ENCODE results near the gene FUNDC1. TPM values are rescaled to one million over a fixed set of nuclear protein-coding genes. Genes with fewer than 3 reads are reported as not detected.
"Not testable (repeated sequence)": the region's sequence is repeated elsewhere in the genome, so short reads cannot be mapped to it uniquely, and the experiment has no call there.

The FUNDC1 gene
- total RNA-seq, 1 donor from 2014 or later: 14.1 TPM

GRCh38 chrX:44569122-44569521 is 26.5 kb upstream of the FUNDC1 start:
- H3K36me3 Mint-ChIP-seq: peaks cover 3% of the 10 kb centered on the region
- H3K27me3 Mint-ChIP-seq (ENCODE audit: low read depth): no peaks in the 10 kb centered on the region
- peaks cover 40% of the 10 kb centered on the region for H3K9me3 Mint-ChIP-seq
- TF ChIP-seq, protein P1, sequence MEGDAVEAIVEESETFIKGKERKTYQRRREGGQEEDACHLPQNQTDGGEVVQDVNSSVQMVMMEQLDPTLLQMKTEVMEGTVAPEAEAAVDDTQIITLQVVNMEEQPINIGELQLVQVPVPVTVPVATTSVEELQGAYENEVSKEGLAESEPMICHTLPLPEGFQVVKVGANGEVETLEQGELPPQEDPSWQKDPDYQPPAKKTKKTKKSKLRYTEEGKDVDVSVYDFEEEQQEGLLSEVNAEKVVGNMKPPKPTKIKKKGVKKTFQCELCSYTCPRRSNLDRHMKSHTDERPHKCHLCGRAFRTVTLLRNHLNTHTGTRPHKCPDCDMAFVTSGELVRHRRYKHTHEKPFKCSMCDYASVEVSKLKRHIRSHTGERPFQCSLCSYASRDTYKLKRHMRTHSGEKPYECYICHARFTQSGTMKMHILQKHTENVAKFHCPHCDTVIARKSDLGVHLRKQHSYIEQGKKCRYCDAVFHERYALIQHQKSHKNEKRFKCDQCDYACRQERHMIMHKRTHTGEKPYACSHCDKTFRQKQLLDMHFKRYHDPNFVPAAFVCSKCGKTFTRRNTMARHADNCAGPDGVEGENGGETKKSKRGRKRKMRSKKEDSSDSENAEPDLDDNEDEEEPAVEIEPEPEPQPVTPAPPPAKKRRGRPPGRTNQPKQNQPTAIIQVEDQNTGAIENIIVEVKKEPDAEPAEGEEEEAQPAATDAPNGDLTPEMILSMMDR (IDR thresholded peaks at IDR 0.05; ENCODE audit: unreplicated experiment): no peak
- no peaks in the 10 kb centered on the region for H3K4me1 Mint-ChIP-seq
- no peak for DNase-seq (ENCODE audit: low spot score in 2 of 2, unreplicated experiment in 2 of 2)
- H3K4me3 Mint-ChIP-seq: no peak overlapping the region
- H3K27ac Mint-ChIP-seq: no peak overlapping the region

DNA sequence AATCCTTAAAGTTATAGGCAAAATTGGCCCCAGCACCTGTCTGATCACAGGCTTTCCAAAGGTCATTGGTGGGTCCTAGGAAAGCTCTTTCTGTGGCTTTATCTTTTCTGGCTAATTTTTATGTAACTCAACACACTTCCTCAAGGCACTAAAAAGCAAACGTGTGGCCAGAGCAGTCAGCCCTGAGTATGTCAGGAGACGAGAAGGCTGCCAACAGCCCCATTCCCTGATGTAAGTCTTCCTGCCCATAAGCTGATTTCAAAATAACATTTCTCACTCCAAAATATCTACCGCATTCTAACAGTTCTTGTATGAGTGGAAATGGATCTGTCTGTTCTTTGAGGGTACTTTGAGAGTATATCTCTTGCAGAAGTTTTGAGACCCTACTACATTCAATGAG is 25.5 kb upstream of the FUNDC1 start:
- DNase-seq (ENCODE audit: low spot score in 2 of 2, unreplicated experiment in 2 of 2): no peak
- Mint-ChIP-seq H3K9me3 (peaks cover 37% of the 10 kb centered on the region), H3K4me3 (no peak overlapping the region), H3K27me3 (ENCODE audit: low read depth) (no peaks in the 10 kb centered on the region), H3K4me1 (no peaks in the 10 kb centered on the region), H3K27ac (no peak overlapping the region), H3K36me3 (peaks cover 3% of the 10 kb centered on the region)
- TF ChIP-seq, protein P1 (IDR thresholded peaks at IDR 0.05; ENCODE audit: unreplicated experiment): no peak

DNA sequence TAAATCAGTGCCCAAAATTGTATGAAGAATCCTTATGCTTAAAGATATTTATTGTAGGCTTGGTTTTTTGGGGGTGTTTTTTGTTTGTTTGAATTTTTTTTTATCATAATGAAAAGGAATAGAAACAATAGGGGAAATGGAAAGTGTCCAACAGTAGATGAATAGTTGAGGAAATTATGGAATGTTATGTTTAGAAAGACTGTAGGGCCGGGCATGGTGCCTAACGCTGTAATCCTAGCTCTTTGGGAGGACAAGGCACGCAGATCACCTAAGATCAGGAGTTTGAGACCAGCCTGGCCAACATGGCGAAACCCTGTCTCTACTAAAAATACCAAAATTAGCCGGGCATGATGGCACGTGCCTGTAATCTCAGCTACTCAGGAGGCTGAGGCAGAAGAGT is 19.2 kb upstream of the FUNDC1 start:
- not testable (repeated sequence) for H3K27ac Mint-ChIP-seq; H3K27me3 Mint-ChIP-seq (ENCODE audit: low read depth); H3K4me3 Mint-ChIP-seq; H3K36me3 Mint-ChIP-seq; H3K4me1 Mint-ChIP-seq; DNase-seq (ENCODE audit: low spot score in 2 of 2, unreplicated experiment in 2 of 2)
- peaks cover 12% of the 10 kb centered on the region for H3K9me3 Mint-ChIP-seq

- TF ChIP-seq, protein P1 (IDR thresholded peaks at IDR 0.05; ENCODE audit: unreplicated experiment): no peak
- DNase-seq (ENCODE audit: low spot score in 2 of 2, unreplicated experiment in 2 of 2): no peak
- no peaks in the 10 kb centered on the region for H3K36me3 Mint-ChIP-seq
- no peaks in the 10 kb centered on the region for H3K4me1 Mint-ChIP-seq
- H3K4me3 Mint-ChIP-seq: no peak overlapping the region
- H3K27ac Mint-ChIP-seq: no peak overlapping the region
- no peaks in the 10 kb centered on the region for H3K27me3 Mint-ChIP-seq (ENCODE audit: low read depth)
- peaks cover 25% of the 10 kb centered on the region for H3K9me3 Mint-ChIP-seq
These were observed 7.9 kb upstream of the FUNDC1 start for GRCh38 chrX:44550563-44550962.

DNA sequence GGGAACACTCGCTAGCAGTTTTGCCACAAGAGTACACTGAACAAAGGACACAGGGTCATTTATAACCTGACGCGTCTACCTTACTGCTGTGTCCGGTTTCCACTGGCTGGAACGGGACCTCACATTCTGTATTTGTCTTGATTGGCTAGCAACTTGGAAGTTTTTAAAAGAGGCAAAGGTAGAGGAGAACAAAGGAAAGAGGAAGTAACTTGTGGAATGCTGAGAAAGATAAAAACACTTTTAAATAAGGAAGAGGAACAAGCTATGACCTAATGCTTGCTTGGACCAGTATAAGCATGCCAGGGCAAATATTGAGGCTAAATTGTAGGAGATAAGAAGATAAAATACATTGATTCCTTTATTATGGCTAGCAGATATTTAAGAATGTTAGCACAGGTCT is 2.8 kb upstream of the FUNDC1 start:
- DNase-seq (ENCODE audit: low spot score in 2 of 2, unreplicated experiment in 2 of 2); H3K36me3 Mint-ChIP-seq; H3K4me3 Mint-ChIP-seq; H3K27ac Mint-ChIP-seq; H3K27me3 Mint-ChIP-seq (ENCODE audit: low read depth): not testable (repeated sequence)
- Mint-ChIP-seq H3K4me1 (peaks cover 14% of the 10 kb centered on the region), H3K9me3 (peaks cover 19% of the 10 kb centered on the region)

DNA sequence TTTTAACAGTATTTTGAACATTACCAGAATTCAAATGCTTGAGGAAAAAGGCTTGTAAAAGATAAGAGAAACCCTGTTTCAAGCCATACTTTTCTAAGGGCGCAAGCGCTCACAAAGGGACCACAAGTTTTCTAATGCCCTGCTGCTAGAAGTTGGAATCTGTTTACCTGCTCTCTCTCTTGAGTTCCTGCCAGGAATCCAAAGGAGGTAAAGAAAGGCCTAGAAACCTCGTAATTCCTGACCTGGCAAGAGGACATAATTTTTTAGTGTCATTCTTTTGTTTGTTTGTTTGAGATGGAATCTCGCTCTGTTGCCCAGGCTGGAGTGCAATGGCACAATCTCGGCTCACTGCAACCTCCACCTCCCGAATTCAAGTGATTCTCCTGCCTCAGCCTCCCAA is 1.4 kb upstream of the FUNDC1 start:
- H3K27me3 Mint-ChIP-seq (ENCODE audit: low read depth): no peaks in the 10 kb centered on the region
- peaks cover 22% of the 10 kb centered on the region for H3K9me3 Mint-ChIP-seq
- no peak overlapping the region for H3K4me3 Mint-ChIP-seq
- peaks cover 3% of the 10 kb centered on the region for H3K36me3 Mint-ChIP-seq
- peaks cover 17% of the 10 kb centered on the region for H3K4me1 Mint-ChIP-seq
- H3K27ac Mint-ChIP-seq: no peak overlapping the region
- DNase-seq (ENCODE audit: low spot score in 2 of 2, unreplicated experiment in 2 of 2): no peak
- TF ChIP-seq, protein P1 (IDR thresholded peaks at IDR 0.05; ENCODE audit: unreplicated experiment): no peak

- Mint-ChIP-seq H3K36me3 (peaks cover 33% of the 10 kb centered on the region), H3K27me3 (ENCODE audit: low read depth) (no peaks in the 10 kb centered on the region), H3K4me3 (no peak overlapping the region), H3K4me1 (peaks cover 5% of the 10 kb centered on the region), H3K27ac (no peak overlapping the region), H3K9me3 (peaks cover 21% of the 10 kb centered on the region)
- TF ChIP-seq, protein P1 (IDR thresholded peaks at IDR 0.05; ENCODE audit: unreplicated experiment): no peak
- DNase-seq (ENCODE audit: low spot score in 2 of 2, unreplicated experiment in 2 of 2): no peak
These were observed 6.5 kb downstream of the FUNDC1 start for GRCh38 chrX:44536198-44536597.
